ENCODE measurements around the gene ZCCHC10.
A peak's percentile ranks its signal among the peaks of the same experiment; 100 is the strongest.
"Not testable (repeated sequence)": the region's sequence is repeated elsewhere in the genome, so short reads cannot be mapped to it uniquely, and the experiment has no call there.

Gene ZCCHC10

DNA sequence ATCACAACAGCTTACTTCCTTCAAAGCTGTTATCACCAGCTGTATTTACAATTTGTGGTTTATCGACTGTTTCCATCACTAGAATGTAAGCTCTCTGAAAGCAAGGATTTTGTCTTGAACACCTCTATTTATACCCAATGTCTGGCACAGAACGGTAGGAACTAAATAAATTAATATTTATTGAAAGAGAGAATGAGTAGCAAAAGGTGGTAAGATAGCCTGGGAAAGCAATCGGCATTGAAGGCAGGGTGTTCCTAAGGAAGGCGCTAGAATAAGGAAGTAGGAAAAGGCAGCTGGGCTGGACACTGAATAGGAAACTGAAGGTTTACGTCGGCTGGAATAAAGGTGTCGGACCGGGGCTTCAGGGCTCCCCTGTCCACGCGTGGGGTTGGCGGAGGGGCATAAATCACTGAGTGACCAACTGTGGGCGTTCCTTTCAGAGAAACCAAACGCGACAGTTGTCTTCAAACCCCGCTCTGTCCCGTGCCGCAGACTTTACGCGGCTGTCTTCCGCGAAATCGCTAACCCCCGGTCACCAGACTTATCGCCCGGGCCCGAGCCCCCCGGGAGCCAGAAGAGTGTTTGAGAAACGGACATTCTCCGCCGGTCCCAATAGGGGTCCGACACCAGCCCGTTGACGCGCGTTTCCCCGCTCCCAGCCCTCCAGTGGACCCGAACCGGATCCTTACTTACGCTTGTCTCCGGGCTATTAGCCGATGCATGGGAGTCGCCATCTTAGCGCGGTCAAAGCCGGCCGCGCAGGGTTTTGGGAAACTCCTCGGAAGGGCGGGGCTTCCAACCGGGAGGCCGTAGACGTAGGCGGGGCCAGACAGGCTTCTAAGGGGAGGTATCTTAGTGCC, at the start of gene ZCCHC10:
TSS of gene ZCCHC10 (minus strand) at position 746 of the 860 bp plus-strand sequence. CDS start at position 734, 12 bp downstream.
- DNase-seq = peak; percentile 75 to 84

DNA sequence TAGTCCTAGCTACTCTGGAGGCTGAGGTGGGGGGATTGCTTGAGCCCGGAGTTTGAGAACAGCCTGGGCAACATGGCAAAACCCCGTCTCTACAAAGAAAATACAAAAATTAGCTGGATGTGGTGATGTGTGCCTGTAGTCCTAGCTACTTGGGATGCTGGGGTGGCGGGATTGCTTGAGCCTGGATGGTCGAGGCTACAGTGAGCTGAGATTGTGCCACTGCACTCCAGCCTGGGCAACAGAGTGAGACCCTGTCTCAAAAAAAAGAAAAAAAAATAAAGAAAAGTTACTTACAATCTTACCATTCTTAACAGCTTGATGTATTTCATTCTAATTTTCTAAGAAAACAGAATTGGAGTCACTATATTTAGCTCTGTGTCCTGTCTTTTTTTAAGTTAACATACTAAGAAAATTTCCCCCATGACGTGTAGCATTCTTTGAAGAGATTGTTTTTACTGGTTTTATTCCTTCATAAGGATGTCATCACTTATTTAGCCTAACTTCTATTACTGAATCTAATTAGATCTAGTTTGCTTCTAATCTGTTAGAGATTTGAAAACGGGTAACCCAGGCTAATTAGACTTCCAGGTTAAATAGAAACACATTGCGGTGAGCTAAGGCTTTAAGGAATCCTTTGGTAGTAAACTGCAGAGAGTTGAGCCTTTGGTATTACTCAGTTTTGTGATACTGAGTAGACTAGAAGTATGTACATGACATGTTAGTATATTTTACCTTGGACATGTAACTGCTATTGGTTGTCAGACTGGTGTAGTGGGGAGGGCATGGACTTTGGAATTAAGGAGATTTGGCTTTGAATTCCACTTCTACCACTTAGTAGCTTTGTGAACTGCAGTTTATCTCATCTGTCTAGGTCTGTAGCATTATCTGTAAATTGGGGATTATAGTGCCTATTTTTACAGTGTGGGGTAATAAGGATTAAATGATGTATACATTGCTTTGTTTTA, 49.5 kb upstream of the ZCCHC10 start:
- no peak for DNase-seq

DNA sequence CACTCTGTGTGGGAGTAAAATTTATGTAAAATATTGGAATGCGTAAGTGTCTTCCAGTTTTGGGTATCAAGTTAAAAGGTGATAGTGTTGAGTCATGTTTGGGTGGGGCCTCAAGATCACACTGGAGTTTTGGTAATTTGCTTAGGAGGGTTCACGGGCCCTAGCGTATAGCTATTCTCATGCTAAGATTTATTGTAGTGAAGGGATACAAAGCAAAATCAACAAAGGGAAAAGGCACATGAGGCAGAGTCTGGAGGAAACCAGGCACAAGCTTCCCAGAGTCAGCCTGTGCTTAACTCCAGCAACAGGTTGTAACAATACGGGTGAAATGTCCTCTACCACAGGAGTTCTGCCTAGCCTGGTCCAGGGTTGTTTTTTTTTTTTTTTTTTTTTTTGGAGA, 45.7 kb upstream of the ZCCHC10 start:
- DNase-seq = no peak

DNA sequence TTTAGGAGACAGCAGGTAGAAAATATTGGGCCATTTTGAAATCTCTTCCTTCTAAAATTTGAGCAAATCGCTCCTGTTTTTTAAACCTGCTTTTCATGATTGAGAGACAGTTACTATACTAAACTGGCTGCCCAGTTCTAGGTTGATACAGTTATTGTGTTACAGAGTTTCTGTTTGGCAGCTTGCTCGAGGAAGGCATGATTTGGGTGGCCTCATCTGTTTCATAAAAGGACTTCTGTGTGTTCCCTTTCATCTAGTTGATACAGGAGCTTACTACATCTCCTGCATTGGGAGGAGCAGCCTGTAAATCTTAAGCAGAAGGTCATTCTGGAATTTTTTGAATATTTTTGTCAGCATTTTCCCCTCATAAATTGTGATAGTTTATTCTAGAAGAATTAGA, 39.7 kb upstream of the ZCCHC10 start:
- DNase-seq = no peak

DNA sequence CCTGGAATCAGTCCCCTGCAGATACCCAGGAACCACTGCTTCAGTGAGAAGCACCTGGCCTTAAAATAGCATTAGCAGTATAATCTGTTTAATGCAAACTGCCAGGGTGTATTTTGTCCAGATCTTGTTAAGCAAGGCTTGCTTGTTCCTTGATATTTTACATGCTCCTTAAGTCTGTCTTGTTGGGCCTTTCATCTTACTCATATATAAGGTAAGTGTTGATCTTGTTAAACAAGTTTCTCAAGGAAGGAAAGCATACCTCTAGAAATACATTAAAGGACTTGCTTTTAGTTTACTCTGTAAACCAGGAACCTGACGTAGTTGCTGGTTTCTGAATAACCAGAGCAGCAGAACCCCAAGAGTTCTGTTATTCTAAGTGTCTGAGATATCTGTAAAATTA, 39.1 kb upstream of the ZCCHC10 start:
- DNase-seq = no peak

DNA sequence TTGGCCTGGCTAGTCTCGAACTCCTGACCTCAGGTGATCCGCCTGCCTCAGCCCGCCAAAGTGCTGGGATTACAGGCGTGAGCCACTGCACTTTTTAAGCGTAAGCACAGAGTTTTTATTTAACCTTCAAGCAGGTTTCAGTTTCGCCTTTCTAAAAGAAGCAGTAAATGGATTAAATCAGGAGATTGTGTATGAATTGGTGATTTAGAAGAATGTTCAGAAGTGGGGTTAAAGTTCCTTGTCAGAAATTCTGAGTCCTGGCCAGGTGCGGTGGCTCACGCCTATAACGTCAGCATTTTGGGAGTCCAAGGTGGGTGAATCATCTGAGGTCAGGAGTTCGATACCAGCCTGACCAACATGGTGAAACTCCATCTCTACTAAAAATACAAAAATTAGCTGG, 37.6 kb upstream of the ZCCHC10 start:
- DNase-seq = no peak

DNA sequence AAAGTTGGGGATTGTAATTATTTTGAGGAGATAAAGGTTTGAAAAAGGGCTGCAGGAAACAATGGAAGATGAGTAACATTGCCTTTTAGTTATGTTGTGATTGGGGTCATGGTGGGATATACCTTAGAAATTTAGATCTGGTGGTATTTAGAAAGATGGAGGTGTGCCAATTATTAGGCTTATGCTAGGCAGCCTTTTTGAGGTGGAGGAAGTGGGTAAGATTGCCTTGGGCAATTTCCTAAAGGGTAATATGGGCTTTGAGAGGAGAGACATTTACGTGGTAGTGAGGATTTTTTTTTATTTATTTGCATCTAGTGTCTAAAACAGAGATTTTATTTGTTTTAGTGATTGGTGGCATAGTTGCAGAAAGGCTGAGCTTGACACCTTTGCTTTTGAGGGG, 35.9 kb upstream of the ZCCHC10 start:
- no peak for DNase-seq

DNA sequence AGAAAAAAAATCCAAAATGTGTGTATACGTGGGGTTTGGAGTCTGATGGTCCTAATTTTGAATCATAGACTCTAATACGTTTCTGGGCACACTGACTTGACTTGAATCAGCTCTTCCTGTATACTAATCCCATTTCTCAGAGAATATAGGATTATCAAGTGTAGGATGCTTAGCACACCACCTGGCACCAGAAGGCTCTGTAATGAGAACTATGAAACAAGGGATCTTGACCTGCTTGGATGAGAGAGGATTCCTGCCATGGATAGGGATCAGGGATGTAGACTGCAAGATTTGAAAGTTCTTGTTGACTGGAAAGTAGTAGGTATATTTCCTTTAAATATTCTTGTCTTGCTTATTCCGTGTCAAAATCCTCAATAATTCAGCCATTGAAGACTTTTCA, 33.3 kb upstream of the ZCCHC10 start:
- no peak for DNase-seq

DNA sequence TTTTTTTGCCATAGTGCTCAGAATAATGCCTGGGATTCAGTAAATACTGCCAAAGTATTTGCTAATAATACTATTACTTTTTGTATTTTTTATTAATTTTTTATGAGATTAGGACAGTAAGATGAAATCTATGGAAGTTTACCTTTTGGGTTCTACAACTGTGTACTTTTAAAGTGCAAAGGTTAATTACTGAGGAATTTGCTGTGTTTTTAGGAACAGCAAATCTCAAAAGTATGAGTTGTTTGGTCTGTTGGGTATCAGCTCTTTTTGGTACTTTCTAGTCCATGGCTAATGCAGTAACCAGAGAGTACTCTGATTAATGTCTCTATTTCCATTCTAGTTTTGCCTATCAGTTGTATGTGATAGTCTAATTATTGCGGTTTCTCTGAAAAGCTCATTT, 30.5 kb upstream of the ZCCHC10 start:
- no peak for DNase-seq

DNA sequence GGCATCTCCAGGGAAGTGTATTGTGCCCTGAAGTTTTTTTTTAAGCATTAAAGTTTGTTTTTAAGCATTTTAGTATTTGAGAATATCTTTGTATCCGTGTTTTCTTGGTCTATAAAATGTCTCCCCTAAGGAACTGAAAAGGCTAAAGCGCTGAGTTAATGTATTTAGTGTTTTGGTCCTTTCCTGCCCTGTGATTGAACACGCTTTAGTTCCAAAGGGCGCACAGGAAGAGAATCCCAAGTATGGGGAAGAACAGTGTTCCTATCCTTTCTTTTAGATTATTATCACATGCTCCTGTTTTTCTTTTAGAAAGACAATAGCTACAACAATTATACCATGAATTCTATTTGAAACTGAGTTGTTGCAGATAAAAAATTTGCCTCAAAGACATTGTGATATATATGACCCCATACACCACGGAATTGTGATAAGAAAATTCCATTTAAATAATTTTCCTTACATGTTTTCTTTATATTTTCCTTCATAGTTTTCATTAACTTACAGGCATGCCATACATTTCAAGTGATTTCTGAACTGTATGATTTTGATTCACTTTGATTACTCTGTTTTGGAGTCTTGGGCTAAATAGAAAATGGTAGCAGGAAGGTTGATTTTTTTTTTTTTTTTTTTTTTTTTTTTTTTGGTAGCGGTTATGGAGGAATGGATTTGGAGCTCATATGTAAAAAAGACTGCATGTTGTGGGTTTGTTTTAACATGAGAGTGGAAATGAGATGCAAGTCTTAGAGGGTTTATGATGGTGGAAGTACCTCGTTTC, 28.5 kb upstream of the ZCCHC10 start:
- no peak for DNase-seq

DNA sequence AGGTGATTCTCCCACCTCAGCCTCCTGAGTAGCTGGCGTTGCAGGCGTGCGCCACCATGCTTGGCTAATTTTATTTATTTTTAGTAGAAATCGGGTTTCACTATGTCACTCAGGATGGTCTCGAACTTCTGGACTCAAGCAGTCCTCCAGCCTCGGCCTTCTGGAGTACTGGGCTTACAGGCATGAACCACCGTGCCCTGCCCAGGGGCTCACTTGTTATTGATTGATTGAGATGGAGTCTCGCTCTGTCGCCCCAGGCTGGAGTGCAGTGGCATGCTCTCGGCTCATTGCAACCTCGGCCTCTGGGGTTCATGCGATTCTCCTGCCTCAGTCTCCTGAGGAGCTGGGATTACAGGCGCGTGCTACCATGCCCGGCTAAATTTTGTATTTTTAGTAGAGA, 27.1 kb upstream of the ZCCHC10 start:
- no peak for DNase-seq

DNA sequence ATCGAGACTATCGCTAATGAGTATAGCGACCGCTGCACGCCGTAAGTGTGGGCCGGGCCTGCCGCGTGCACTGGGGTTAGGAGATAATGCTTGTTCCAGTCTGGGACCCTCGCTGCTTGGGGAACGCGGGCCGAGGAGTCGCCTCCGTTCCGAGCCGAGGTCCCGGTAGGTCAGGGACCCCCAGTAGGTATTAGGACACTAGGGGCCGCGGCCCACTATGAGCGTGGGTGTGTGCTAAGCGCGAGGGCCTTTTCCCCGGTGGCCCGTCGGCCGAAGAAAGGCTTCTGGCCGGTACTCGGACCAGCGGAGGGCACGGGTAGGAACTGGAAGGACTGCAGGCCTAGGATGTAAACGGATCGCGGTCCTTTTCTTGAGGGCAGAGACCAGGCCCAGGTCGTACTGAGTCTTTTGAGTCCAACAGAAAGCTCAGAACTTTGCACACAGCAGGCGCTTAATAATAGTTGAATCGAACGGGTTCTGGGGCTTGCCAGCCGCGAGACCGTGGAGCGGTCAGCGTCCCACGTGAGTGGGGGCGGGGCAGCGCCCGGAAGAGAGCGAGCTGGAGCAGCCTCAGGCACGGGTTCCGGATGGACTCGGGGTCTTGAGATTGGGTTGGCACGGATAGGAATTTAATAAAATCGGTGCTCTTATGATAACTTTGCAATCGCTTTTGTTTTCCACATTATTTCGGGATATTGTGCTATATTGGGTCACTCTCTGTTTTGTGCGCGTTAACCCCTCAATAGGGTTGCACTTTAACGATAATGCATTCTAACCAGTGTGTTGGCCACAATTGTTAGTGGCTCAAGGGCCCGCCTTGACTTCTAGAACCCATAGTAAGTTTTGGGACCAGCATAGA, 26.2 kb upstream of the ZCCHC10 start:
- DNase-seq = no peak

DNA sequence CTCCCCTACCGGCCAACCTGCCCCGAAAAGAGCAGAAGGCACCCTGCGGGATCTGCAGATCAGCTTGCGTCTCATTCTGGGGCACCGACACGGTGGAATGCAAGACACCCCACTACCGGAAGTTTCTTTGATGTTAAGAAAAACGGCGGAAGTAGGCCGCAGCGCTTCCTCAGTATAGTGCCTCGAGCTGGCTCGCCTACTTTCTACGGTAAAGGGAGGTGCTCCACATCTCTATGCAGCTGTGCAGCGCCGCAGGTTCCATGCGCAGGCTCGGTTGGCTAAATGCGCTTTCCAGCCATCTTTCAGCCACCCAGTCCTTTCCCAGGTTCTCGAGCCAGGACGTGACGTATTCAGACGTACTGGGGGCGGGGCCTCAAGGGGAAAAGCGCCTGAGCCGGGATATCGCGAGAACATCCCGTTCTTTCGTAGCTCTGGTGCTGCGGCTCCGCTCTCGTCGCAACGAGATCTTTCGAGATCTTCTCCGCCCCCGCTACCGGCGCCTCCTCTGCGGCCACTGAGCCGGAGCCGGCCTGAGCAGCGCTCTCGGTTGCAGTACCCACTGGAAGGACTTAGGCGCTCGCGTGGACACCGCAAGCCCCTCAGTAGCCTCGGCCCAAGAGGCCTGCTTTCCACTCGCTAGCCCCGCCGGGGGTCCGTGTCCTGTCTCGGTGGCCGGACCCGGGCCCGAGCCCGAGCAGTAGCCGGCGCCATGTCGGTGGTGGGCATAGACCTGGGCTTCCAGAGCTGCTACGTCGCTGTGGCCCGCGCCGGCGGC, 25.4 kb upstream of the ZCCHC10 start, which contains the start of gene HSPA4:
TSS of gene HSPA4 (plus strand) at position 472 of the 775 bp plus-strand sequence. CDS start at position 710, 238 bp downstream.
- DNase-seq = peak; percentile 85 to 95

DNA sequence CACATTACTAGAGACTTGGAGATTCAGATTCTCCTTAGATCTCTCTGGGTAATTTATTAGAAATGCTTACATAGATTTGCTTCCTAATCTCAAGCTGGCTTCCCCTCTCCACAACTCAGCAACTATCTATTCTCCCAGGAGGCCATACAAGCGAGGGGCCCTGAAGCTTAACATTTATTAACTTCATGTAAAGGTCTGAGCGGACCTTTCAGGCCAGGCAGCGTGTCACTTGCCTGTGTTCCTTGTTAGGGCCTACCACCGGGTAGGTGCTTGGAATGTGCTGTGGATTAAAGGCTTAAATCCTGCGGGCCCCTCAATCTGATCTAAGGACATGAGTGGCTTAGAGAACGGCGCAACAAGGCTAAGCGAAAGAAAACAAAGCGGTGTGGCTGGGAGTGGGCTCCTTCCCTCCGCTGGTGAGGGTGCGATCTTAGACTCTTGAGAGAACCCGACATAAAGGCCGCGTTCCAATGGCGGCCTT, 24.8 kb upstream of the ZCCHC10 start:
- DNase-seq = no peak

DNA sequence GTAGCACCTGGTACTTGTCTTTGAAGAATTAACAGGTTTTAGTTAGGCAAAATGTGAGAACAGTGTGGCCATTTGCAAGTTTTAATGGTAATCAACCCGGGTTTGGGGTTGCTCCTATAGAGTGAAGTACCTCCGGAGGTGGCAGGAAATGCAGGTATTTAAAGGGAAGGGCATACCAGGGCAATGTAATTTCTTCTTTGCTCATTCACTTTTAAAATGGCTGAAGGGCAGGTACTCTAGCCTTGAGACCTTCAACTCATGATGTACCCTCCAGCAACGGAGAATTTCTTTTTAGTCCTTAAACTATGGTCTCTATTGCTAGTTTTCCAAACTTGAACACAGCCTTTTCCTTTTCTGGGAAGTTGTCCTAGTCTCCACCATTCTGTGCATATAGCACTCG, 24.2 kb upstream of the ZCCHC10 start:
- DNase-seq = no peak

DNA sequence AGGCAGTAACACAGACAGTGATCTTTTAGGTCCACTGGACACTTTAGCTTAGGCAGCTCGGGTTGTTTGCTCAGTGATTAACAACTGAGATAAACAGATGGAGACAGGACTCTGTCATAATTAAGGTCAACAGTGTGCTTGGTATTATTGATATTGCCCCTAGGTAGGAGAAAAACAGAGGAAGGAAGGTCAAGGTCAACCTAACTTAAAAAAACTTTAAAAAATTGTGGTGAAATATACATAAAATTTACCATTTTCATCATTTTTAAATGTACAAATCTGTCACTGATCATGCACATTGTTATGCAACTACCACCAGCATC, 23.3 kb upstream of the ZCCHC10 start:
- no peak for DNase-seq

DNA sequence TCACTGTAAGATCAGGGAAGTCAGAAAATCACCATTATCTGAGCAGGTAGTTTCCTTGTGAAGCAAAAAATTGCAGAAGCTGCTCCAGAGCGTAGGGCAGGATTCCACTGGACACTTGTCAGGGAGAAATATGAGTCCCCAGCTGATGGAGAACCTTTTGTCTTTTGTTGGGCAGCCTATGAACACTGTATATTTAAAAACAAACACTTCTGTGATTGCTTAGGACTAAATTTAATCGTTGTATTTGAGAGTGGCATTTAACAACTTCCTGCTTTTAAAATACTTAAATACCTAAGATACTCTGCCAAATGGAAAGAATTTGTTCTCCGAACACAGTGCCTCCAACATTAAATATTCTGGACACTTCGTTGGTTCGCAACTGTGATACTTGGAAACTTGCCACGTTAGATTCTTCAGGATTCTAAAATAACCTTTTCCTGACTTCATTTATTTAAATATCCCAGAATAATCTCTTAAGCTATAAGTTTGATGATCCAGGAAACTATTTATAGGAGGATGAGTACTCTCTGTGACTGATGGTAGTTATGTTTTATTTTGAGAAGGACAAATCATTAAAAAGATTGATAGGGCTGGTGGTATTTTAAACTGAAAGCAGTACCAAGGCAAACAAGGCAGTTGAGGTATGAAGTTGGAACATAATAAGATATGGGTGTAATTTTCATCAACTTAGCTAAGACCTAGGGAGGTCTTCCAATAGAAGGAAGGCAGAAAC, 22.8 kb upstream of the ZCCHC10 start:
- no peak for DNase-seq

DNA sequence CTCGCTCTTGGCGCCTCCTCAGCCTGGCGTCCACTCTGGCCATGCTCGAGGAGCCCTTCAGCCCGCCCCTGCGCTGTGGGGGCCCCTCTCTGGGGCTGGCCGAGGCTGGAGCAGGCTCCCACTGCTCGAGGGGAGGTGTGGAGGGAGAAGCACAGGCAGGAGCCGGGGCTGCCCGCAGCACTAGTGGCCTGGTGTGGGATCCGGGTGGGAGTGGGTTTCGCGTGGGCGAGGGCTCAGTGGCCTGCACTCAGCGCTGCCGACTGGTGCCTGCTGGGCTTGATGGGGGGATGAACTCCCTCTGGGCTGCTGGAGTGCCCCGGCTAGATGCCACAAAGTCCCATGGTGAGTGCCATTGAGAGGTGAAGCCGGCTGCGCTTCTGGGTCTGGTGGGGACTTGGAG, 21.1 kb upstream of the ZCCHC10 start:
- DNase-seq = no peak

DNA sequence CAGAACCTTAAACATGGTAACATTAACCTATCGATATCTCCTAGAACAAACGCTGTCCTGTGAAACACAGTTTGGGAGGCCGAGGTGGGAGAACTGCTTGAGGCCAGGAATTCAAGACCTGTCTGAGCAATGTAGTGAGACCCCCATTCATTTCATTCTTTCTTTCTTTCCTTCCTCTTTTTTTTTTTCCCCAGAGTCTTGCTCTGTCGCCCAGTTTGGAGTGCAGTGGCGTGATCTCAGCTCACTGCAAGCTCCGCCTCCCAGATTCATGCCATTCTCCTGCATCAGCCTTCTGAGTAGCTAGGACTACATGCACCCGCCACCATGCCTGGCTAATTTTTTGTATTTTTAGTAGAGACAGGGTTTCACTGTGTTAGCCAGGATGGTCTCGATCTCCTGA, 20.2 kb upstream of the ZCCHC10 start:
- DNase-seq = not testable (repeated sequence)

DNA sequence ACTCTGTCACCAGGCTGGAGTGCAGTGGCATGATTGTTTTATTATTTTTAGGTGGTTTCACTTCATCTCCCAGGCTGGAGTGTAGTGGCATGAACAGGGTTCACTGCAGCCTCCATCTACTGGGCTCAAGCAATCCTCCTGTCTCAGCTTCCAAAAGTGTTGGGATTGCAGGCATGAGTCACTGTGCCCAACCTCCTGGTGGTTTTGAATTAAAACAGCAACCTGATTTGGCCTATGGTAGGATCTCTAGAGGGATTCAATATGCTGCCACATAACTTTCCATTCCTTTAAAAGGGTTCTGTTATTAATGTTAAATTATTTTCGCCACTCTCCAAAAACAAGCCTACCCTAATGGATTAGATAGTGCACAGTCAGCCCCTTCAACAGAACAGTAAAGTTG, 15.6 kb upstream of the ZCCHC10 start:
- no peak for DNase-seq

All from NCI-H187 (cell line).